Naive B cell (primary cell): Measurements from ENCODE around the gene GPBAR1. TPM values are rescaled to one million over a fixed set of nuclear protein-coding genes. Genes with fewer than 3 reads are reported as not detected.

Experiments used
- polyA plus RNA-seq, 6 donors: library from polyadenylated mRNA; unstranded; fragments of 300-500 nt; fragmentation: Illumina TruSeq; gene quantifications; one replicate each; pipeline ENCODE4 v1.2.3, GENCODE V29; 2021; ENCODE audit warnings: low read depth in 6 of 6

Gene GPBAR1
- polyA plus RNA-seq, 6 donors from 2014 or later = 0.18 to 1.8 (median 0.33) TPM; not detected in 1

Other genes with a start within 250 kb of the GPBAR1 start
- gene RUFY4, start 191.8 kb upstream of the GPBAR1 start, polyA plus RNA-seq = not detected
- gene CXCR2, start 135.0 kb upstream of the GPBAR1 start, polyA plus RNA-seq = 1 to 10 TPM in 2 of 6 donors, under 1 TPM in 2, not detected in 2; 0.36 to 2.3 (median 1.3) TPM
- 1 to 10 TPM in 1 of 6 donors, not detected in 5; 2.3 TPM for gene CXCR1, start 94.1 kb upstream of the GPBAR1 start, polyA plus RNA-seq
- 1,000 to 10,000 TPM in 1 of 6 donors, 100 to 1,000 TPM in 5; 672 to 1,268 (median 835) TPM for gene ARPC2, start 43.8 kb upstream of the GPBAR1 start, polyA plus RNA-seq
- gene AAMP, start 9.1 kb downstream of the GPBAR1 start, polyA plus RNA-seq = 100 to 1,000 TPM in 2 of 6 donors, 10 to 100 TPM in 4; 80.7 to 109 (median 96.4) TPM
- 100 to 1,000 TPM in 5 of 6 donors, 10 to 100 TPM in 1; 99.4 to 143 (median 127) TPM for gene PNKD, start 9.5 kb downstream of the GPBAR1 start, polyA plus RNA-seq
- gene TMBIM1, start 31.5 kb downstream of the GPBAR1 start, polyA plus RNA-seq = 100 to 1,000 TPM in 4 of 6 donors, 10 to 100 TPM in 2; 72.6 to 137 (median 108) TPM
- gene CATIP, start 95.8 kb downstream of the GPBAR1 start, polyA plus RNA-seq = under 1 TPM in 1 of 6 donors, not detected in 5; 0.23 TPM
- 1 to 10 TPM in 4 of 6 donors, under 1 TPM in 2; 0.82 to 2.4 (median 1.1) TPM for gene SLC11A1, start 121.3 kb downstream of the GPBAR1 start, polyA plus RNA-seq
- gene CTDSP1, start 138.9 kb downstream of the GPBAR1 start, polyA plus RNA-seq = 10 to 100 TPM in 5 of 6 donors, 1 to 10 TPM in 1; 10.0 to 13.8 (median 11.9) TPM
- under 1 TPM; 0.06 to 0.43 (median 0.23) TPM for gene VIL1, start 158.1 kb downstream of the GPBAR1 start, polyA plus RNA-seq